SK-N-MC (cell line): ENCODE data around the gene SLC2A2.

Experiments
- DNase-seq: peaks from one replicate; pipeline ENCODE4 v3.0.0-alpha.2; 2011; ENCODE audit warnings: low read depth, low spot score
- H3K27ac ChIP-seq: fragments of 200-600 bp; sonication (generic); 2 replicates; pipeline ENCODE4 v1.5.1; 2016; ENCODE audit warnings: mixed run types
- H3K36me3 ChIP-seq: fragments of 200-600 bp; sonication (generic); 2 replicates; pipeline ENCODE4 v1.6.1; 2017; ENCODE audit warnings: antibody characterized with exemption, low read length, mixed read lengths; ENCODE audit not compliant: insufficient read depth
- H3K4me3 ChIP-seq: fragments of 200-600 bp; sonication (generic); 2 replicates; pipeline ENCODE4 v1.5.1; 2016
- H3K9ac ChIP-seq: fragments of 200-600 bp; sonication (generic); 2 replicates; pipeline ENCODE4 v1.8.0; 2017; ENCODE audit warnings: mixed run types, mixed read lengths; ENCODE audit not compliant: insufficient read length
- H3K9me3 ChIP-seq: fragments of 200-600 bp; sonication (generic); 2 replicates; pipeline ENCODE4 v1.6.1; 2017; ENCODE audit warnings: low read depth, mild to moderate bottlenecking, antibody characterized with exemption, low read length, moderate library complexity, mixed read lengths
- EZH2 ChIP-seq: fragments of 200-600 bp; sonication (generic); IDR thresholded peaks from one replicate; pipeline ENCODE4 v1.6.1; 2017; ENCODE audit warnings: antibody characterized with exemption
- FOXP2 ChIP-seq: optimal IDR thresholded peaks from 2 replicates; pipeline ENCODE3; 2011; ENCODE audit warnings: mild to moderate bottlenecking, moderate library complexity; ENCODE audit not compliant: insufficient read depth; ENCODE audit errors: extremely low read length, control extremely low read depth
- POLR2AphosphoS5 ChIP-seq: IDR thresholded peaks from 2 replicates; pipeline ENCODE4 v1.6.1; 2012; ENCODE audit warnings: mild to moderate bottlenecking, low read depth, low read length, borderline replicate concordance

SLC2A2 gene

GRCh38 chr3:171026597-171027293 lies at the start of gene SLC2A2:
SLC2A2 (minus strand) TSS chr3:171026720; CDS start chr3:171026670, 50 bp downstream.
- no peak for DNase-seq
- Histone ChIP-seq H3K9ac (no peak within 1 kb of the TSS), H3K4me3 (no peak within 1 kb of the TSS), H3K36me3 (no peaks in the 10 kb centered on the region), H3K9me3 (no peaks in the 10 kb centered on the region), H3K27ac (no peak within 1 kb of the TSS)
- TF ChIP-seq POLR2AphosphoS5 (no peak), FOXP2 (no peak), EZH2 (no peak)

GRCh38 chr3:171072432-171072831 lies 45.9 kb upstream of the SLC2A2 start:
- Histone ChIP-seq H3K36me3 (no peaks in the 10 kb centered on the region), H3K9ac (no peak overlapping the region), H3K27ac (no peak overlapping the region), H3K4me3 (no peak overlapping the region), H3K9me3 (no peaks in the 10 kb centered on the region)
- TF ChIP-seq EZH2 (no peak), POLR2AphosphoS5 (no peak), FOXP2 (no peak)
- no peak for DNase-seq

GRCh38 chr3:171068658-171069057 lies 42.1 kb upstream of the SLC2A2 start:
- DNase-seq = no peak

GRCh38 chr3:171066206-171066605 lies 39.7 kb upstream of the SLC2A2 start:
- Histone ChIP-seq H3K27ac (no peak overlapping the region), H3K9me3 (no peaks in the 10 kb centered on the region), H3K4me3 (no peak overlapping the region), H3K36me3 (no peaks in the 10 kb centered on the region), H3K9ac (no peak overlapping the region)
- TF ChIP-seq EZH2 (no peak), FOXP2 (no peak), POLR2AphosphoS5 (no peak)
- no peak for DNase-seq

More at GRCh38 chr3:171068658-171069057, 42.1 kb upstream of the SLC2A2 start:
- no peaks in the 10 kb centered on the region for H3K36me3 ChIP-seq
- H3K4me3 ChIP-seq = no peak overlapping the region
- no peaks in the 10 kb centered on the region for H3K9me3 ChIP-seq
- H3K27ac ChIP-seq = no peak overlapping the region
- no peak overlapping the region for H3K9ac ChIP-seq
- no peak for TF ChIP-seq POLR2AphosphoS5
- TF ChIP-seq EZH2 = no peak
- no peak for TF ChIP-seq FOXP2

GRCh38 chr3:171065732-171066131 lies 39.2 kb upstream of the SLC2A2 start:
- TF ChIP-seq EZH2 (no peak), POLR2AphosphoS5 (no peak), FOXP2 (no peak)
- Histone ChIP-seq H3K27ac (no peak overlapping the region), H3K36me3 (no peaks in the 10 kb centered on the region), H3K9me3 (no peaks in the 10 kb centered on the region), H3K4me3 (no peak overlapping the region), H3K9ac (no peak overlapping the region)
- no peak for DNase-seq

GRCh38 chr3:171064461-171064860 lies 37.9 kb upstream of the SLC2A2 start:
- Histone ChIP-seq H3K27ac (no peak overlapping the region), H3K4me3 (no peak overlapping the region), H3K9me3 (no peaks in the 10 kb centered on the region), H3K36me3 (no peaks in the 10 kb centered on the region), H3K9ac (no peak overlapping the region)
- TF ChIP-seq EZH2 (no peak), POLR2AphosphoS5 (no peak), FOXP2 (no peak)
- no peak for DNase-seq

- no peak for DNase-seq
- H3K9me3 ChIP-seq = no peaks in the 10 kb centered on the region
These were observed 35.2 kb upstream of the SLC2A2 start for GRCh38 chr3:171061749-171062148.

GRCh38 chr3:171059978-171060377 lies 33.5 kb upstream of the SLC2A2 start:
- H3K36me3 ChIP-seq = no peaks in the 10 kb centered on the region
- no peaks in the 10 kb centered on the region for H3K9me3 ChIP-seq
- no peak overlapping the region for H3K9ac ChIP-seq
- no peak for TF ChIP-seq FOXP2
- no peak for TF ChIP-seq EZH2
- no peak for TF ChIP-seq POLR2AphosphoS5
- no peak overlapping the region for H3K27ac ChIP-seq
- no peak for DNase-seq
- no peak overlapping the region for H3K4me3 ChIP-seq

More at GRCh38 chr3:171061749-171062148, 35.2 kb upstream of the SLC2A2 start:
- no peak overlapping the region for H3K9ac ChIP-seq
- no peak for TF ChIP-seq POLR2AphosphoS5
- no peak for TF ChIP-seq FOXP2
- TF ChIP-seq EZH2 = no peak
- no peaks in the 10 kb centered on the region for H3K36me3 ChIP-seq
- H3K27ac ChIP-seq = no peak overlapping the region
- H3K4me3 ChIP-seq = no peak overlapping the region
